Measurements from ENCODE around the gene NFATC1.

GRCh38 chr18:79518683-79519128 lies 123.0 kb downstream of the NFATC1 start:
- TF ChIP-seq CTCF (IDR thresholded peaks at IDR 0.05; ENCODE audit: low read length): no peak
- no peak for TF ChIP-seq EZH2 (IDR thresholded peaks at IDR 0.05; ENCODE audit: borderline replicate concordance, low read length)
